HL-60/S4 treated with retinoic acid at 250 ng/mL for 4 days and 3 days (cell line): ENCODE results near the gene PTPRT.

Experiments
- in situ Hi-C: fragments of 300-500 bp; cut with MboI; formaldehyde crosslinking; loops from 2 replicates; pipeline ENCODE4 v1.7.0; 2022; ENCODE audit warnings: low sequenced_read_pairs

The PTPRT gene

DNA sequence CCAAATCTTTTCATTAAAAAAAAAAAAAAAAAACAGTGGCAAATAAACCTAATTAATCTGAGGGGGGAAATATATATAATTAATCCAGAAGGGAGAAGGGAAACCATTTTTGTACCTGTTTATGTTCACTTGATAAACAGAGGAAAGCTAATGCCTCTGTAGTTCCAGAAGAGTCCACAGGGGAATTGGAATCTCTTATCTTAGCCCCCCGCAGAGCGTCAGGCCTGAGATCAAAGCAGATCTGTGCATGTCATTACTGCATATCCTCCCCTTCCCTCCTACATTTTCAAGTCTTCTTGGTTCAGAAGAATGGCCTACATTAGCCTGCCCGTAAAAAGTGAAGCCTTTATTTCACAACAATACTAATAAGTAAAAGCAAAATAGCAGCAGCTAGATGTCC is 157.2 kb downstream of the PTPRT start:
- in situ Hi-C loops, result no loop called here

DNA sequence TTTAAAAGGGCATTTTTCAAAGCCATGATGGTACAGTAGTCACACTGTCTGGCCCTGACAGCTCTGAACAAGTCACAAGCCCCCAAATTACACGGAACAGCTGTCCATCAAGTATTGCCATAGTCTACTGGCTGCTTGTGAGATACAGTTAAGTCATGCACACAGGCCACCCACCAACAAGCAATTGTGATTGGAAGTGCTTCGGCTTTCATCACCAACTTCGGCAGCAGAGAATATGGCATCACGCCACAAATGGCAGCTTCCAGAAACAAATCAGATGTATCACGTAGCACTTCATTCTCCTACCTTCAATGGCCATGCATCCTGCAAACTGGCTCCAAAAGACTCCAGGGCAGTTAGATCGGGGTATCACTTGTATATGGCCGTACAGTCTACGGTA is 160.5 kb downstream of the PTPRT start:
- in situ Hi-C loops, result loop anchor here (10.0 kb wide), 1 partner anchor 64 kb away; no protein-coding TSS in a partner anchor

DNA sequence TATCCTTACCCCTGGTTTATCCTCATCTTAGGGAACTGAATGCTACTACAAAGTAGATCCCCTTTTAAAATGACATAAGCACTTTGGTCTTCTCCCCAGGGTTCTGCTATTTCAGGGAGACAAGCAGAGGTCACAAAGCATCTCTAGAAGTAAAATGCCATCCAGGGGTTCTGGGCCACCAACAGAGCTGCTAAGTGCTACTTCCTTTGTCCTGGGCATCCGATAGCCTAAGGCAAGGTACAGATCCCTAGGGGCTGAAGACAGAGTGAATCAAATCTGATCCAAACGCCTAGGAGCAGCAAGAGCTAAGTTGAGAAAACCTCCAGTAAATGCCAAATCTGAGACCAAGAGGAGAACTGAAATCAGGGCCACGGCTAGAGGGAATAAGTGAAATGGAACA is 161.2 kb downstream of the PTPRT start:
- in situ Hi-C loops, result loop anchor here (10.0 kb wide), 1 partner anchor 64 kb away; no protein-coding TSS in a partner anchor

DNA sequence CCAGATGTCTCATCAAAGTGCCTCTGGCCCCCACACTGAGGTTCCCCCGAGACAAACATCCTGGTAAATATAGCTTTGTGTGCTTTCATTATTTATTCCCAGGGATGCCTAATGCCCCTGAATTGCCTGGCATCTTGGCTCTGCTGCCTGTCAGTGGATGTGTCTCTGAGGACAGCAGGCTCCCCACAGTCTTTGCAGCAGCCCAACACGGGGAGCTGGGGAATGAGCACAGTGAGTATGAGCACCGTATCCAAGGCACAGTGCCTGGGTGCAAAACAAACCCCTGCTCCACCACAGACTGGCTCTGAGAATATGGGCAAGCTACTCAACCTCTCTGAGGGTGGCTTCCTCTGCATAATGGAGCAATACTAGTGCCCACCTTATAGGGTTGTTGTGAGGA is 165.9 kb downstream of the PTPRT start:
- in situ Hi-C loops, result loop anchor here (10.0 kb wide), 1 partner anchor 59 kb away; no protein-coding TSS in a partner anchor

DNA sequence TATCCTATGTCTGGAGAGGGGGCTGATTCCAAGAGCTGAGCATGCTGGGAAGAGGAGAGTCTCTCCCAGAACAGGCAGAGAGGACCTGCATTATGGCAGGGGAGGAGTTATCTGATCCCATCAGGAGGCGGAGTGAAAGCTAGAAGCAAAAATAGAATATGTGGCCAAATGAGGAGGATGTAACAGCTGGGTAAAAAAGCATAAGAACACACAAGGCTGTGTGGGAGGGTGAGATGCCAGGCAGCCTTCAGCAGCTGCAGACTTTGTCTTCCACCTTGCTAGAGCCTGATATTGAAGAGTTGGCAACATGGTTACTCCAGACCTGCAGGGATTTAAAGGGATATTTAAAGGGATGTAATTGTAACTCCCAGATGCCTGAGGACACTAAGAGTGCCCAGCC is 167.1 kb downstream of the PTPRT start:
- in situ Hi-C loops, result loop anchor here (10.0 kb wide), 1 partner anchor 58 kb away; no protein-coding TSS in a partner anchor

DNA sequence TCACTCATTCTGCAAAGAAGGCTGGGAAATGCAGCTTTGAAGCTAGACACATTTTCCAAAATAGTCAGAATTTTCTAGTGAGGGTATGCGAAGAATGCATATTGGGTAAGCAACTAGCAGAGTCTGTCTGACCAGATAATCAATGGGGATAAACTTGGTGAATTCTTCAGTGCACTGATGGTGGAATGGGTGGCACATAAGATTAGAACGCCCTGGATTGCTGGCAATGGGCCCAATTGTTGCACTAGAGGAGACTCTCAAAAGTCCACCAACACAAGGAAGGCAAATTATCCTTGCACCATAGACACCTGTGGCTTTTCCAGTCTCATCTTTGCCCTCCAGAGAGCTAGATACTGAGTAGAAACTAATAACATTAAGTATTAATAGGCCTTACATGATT is 167.6 kb downstream of the PTPRT start:
- in situ Hi-C loops, result loop anchor here (10.0 kb wide), 1 partner anchor 57 kb away; no protein-coding TSS in a partner anchor

DNA sequence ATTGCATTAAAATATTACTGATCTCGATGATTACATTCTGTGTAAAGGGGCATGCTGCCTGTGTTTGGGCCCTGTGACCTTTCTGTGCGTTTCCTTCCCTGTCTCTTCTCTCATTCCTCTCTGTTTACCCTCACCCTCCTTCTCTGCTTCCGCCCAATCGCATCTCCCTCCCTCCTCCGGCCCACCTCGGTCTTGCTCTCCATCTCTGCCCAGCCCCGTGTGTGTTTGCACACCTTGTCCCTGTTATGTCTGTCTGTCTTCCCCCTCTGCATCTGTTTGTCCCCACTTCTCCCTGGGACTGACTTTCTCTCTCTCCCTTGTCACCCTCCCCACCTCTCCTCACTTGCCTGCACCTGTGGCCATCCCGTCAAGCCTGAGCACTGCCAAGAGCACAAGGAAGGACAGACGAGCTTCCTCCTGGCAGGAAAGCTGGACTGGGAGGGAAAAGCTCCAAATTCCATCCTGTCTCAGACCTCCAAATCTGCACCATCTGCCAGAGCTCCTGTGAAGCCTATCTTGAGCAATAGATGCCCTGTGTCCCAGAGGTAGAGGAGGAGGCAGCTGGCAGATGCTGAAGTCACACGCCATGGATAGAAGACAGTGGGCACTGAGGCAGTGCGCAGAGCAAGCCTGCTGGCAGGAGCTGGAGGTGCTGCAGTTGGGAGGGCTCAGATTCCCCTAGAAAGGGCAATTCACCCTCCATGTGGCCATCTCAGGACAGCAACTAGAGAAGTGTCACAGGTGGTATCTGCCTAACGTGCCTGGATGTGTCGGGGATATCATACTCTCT is 172.3 kb downstream of the PTPRT start:
- in situ Hi-C loops, result no loop called here

DNA sequence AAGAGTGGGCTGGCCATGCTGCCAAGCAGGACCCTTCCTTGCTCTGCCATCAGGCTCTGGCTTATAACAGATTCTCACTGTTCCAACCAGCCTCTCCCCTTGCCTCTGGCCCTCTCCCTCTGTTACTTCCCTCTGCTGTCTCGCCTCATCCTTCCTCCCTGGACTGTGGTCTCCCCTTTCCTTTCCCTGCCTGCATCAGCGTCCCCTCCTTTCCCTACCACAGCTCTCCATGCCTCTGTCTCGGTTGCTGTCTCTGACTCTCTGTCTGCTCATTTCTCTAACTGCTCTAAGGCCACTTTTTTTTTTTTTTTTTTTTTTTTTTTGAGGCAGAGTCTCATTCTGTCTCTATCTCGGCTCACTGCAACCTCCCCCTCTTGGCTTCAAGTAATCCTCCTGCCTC is 173.4 kb downstream of the PTPRT start:
- in situ Hi-C loops, result no loop called here

DNA sequence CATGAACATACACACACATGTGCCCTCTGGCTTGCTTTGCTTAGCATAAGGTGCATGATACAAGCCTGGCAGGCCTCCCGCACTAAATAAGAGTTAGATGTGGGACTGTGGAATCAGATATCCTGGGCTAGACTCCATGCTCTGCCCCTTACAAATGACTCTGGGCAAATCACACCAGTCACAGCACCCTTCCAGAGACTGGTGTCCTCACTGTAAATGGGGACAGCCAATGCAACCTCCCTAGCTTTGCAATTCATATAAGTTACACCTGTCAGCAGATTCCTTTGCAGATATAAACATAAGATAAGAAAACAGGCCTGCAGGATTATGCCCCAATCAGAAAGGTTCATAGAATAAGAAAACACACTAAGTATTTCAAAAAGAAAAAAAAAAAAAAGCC is 174.1 kb downstream of the PTPRT start:
- in situ Hi-C loops, result no loop called here

DNA sequence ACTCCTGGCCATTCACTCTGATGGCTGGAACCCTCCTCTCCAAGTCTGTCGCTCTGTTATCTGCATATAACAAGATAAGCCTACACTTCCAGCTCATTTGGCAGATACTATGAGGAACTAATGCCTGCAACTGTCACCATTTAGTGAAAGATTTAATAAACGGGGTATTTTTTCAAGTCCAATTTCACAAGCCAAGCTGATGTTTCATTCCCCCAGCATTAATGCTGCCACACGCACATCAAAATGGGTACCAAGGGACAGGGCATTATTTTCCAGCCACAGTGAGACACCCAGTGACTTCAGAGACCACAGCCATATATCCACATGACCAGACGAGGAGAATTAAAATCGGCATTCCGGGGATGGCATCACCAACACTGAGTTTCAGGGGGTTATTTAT is 175.5 kb downstream of the PTPRT start:
- in situ Hi-C loops, result no loop called here

DNA sequence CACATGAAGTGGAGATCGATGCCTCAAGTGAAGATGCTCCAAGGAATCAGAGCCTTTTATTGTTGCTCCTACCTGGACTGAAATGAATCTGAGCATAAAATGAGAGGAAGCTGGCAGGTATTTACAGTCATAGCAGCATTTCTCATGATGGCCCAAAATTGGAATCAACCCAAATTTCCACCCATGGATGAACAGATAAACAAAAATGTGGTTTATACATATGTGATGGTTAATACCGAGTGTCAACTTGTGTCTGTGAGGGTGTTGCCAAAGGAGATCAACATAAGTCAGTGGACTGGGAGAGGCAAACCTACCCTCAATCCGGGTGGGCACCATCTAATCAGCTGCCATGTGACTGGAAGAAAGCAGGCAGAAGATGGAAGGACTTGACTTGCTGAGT is 178.2 kb downstream of the PTPRT start:
- in situ Hi-C loops, result no loop called here

DNA sequence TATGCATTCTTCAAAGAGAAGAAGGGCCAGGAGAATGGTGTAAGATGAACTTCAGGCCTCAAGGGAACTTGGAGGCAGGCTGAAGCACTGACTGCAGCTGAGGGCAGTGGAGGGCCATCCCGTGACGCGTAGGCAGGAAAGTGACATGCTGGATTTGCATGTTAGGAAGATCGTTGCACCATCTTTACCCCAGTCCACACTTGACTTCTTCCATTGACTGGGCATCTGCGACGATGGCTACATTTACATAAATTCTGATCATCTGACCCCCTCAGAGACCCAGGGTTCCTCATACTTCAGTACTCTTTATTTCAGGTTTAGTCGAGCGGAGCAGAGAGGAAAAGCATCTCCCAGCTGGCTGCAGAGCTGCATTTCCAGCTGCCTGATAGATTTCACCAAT is 180.2 kb downstream of the PTPRT start:
- in situ Hi-C loops, result no loop called here

DNA sequence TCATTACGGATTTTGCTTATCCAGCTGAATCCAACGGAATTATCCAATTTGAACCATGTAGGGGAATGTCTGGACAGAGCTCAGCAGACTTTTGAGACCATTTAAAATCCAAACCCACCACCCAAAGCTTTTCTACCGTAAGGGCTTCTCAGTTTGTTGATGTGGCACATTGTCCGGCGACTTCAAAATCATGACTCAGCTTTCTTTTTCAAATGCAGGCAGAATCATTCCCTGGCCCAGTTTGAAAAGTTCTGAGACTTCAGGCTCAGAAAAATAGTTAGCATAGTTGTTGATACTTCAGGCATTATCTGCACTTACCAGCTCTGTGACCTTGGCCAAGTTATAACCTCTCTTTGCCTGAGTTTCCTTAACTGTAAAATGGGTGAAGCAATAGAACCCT is 182.2 kb downstream of the PTPRT start:
- in situ Hi-C loops, result no loop called here

DNA sequence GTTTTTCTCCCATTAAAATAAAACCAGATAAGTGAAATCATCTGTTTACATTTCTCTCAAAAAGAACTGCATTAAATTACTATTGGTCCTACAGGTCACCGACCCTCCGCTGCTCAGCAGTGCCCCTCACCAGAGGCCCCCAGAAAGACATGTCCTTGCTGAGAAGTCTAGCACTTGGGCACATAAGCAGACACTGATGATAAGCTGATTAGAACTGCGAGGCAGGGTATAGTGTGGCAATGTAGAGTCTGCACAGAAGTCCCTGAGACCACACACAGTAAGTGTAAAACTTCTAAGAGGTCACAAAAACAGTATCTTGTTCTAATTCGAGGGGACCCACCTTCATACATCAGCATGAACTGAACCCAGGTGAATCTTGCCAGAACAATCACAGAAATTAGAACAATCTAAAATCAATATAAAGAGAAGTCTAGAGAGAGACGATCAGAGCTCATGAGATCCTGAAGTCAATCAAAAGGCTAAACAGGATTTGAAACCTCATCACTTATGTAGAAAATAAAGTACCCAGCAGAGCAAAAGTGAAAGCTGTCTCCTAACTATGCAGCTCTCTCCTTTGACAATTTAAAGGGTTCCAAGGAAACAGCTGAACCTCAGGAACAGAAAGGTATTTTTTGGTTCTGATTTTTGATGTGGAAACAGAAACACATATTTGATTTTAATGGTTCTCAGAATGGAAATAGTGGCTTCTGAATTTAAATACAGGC is 182.9 kb downstream of the PTPRT start:
- in situ Hi-C loops, result no loop called here

DNA sequence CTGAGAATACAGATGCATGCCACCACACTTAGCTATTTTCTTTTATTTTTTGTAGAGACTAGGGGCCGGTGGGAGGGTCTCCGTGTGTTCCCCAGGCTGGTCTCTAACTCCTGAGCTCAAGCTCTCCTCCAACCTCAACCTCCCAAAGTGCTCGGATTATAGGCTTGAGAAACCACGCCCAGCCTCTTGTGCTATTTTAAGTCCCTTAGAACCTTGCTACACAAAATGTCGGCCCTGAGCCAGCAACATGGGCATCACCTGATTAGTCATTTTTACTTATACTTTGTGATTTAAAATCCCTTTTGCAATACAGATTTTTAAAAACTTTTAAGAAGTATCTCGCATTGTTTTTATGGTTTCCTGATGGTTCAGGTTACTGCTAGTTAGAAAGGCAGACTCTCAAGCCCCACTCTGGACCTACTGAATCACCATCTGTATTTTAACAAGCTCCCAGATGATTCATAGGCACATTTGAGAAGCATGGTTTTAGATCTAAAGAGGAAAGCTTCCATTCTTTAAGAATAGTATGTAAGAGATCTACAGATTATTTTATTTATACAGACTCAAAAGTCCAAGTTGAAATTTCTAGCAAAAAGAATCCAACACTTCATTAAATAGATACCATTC is 186.3 kb downstream of the PTPRT start:
- in situ Hi-C loops, result no loop called here

DNA sequence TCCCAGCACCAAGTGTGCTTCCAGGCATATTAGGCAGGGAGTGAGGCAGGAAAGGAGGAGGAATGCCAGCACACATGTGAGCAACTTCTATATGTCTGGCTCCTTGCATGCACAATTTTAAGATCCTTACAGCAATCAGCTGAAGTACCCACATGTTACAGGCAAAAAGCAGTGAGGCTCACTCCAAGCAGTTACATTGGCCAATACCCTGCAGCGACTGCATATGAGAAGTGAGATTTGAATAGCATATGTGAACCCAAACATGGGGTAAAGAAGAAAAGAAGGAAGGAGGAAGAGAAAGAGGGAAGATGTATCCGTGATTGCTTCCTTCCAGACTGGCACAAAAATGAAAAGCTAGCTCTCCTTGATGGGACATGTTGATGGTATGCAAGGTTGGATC is 193.6 kb downstream of the PTPRT start:
- in situ Hi-C loops, result no loop called here

DNA sequence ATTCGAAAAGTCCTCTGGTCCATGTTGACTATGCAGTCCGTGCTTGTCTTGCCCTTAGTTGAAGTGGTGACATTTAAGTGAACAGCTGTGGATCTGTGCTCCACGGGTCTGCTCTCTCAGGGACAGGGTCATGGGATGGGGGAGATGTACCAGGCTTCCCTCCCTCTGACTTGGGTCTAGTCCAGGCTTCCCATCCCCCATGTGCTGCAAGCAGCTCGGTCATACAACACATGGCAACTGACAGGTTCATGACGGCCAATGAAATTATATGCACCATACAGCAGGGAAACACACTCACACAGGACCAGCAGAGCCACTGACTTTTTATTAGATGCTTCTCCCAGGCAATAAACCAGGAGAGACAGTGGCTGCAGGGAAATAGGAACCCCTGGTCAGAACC is 201.4 kb downstream of the PTPRT start:
- in situ Hi-C loops, result no loop called here

DNA sequence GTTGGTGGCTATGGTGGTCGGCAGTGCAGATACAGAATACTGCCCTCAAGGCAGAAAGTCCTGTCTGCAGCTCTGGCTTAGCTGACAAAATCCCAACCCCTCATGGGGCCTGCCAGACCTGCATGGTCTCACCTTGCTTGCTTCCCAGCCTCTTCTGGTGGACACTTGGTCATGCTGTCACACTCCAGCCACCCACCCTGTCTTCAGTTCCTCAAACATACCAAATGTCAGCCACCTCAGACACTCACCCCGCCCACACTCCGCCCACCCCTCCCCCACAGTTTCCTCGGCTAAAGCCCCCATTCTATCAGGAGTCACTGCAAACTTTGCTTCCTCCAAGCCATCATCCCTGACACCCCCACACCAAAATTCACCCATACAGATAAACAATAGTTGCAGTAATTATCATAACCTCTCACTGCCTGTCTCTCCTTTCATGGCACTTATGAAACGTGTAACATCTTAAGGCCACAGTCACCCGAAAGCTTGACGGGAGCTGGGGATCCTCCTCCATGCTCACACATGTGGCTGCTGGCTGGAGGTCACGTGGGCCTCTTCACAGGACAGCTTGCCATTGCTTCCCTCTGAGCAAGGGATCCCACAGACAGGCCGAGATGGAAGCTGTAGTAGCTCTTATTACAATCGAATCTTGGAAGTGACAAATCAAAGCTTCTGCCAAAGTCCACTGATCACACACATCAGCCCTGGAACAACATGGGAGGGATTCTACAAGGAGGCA is 202.2 kb downstream of the PTPRT start:
- in situ Hi-C loops, result no loop called here

DNA sequence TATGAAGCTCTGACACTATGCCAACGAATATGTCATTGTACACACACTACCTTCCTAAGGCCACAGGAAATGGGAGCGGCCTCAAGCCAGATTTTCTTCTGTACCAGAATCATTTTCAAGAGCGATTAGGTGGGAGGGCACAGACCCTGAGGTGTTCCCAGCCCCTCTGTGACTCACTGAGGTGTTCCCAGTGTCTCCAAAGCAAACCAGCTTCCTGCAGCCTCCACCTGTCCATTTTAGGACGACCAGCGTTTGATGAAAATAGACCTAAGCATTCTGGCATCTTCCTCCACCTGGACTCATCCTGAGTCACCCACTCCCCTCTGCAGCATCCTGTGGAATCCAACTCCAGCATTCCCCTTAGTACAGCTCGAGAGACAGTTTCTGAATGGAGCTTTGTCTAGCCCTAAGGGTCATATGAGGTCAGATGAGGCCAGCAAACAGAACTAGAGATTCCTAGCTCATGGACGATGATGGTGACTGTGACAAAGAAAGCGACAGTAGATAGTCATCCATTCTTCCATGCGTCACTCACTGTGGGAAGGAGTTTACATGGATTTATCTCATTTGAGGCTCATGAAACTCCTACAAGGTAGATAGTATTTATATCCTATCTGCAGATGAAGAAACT is 203.4 kb downstream of the PTPRT start:
- in situ Hi-C loops, result no loop called here

DNA sequence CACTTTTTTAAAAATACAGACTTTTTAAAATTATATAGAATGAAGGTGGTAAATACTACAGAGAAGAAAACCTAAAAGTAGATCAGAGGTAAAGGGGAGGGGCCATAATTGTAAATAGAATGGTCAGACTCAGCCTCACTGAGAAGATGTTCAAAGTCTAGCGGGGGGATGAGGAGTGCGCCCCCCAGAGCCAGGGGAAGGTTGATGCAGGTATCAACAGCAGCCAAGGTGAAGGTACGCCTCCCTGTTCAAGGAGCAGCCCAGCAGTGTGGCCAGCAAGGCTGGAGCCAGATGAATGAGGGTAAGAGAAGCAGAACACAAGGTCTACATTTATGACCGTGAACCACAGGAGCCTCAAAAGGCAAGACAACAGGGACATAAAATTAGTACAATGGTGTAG is 204.1 kb downstream of the PTPRT start:
- in situ Hi-C loops, result no loop called here

DNA sequence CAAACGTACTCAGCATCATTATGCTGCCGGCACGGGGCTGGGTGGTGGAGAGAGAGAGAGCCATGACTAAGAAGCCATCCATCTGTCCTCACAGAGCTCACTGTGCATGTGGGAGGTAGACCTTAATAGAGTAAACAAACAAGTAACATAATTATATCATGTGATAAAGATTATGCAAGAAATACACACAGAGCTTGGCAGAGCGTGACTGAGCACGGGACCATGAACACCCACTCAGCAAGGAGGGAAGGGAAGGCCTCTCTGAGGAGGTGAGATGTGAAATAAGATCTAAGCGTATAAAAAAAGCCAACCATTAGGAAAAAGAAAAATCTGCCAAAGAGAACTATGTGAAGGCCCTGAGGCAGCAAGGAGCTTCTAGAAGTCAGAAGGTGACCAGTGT is 207.5 kb downstream of the PTPRT start:
- in situ Hi-C loops, result no loop called here
